Measurements from ENCODE around the gene KCTD11. TPM values are rescaled to one million over a fixed set of nuclear protein-coding genes. Genes with fewer than 3 reads are reported as not detected.

The KCTD11 gene
- total and polyA plus RNA-seq, 4 donors = 0.39 to 3.5 (median 1.4) TPM

DNA sequence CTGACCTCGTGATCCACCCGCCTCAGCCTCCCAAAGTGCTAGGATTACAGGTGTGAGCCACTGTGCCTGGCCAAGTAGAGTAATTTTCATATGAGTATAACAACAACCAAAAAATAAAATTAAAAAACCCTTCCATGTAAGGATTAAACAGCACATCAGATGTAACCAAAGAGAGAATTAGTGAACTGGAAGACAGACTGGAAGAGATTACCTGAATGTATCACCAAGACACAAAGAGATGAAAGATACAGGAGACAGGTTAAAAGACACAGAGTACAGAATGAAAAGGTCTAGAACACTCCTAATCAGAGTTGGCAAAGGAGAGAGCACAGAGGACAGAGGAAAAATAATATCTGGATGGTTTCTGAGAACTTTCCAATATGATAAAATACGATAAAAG lies 27.2 kb downstream of the KCTD11 start:
- Histone ChIP-seq H3K9me3 (ENCODE audit: control insufficient read depth in 4 of 4, low read length in 3 of 4) (no peaks in the 10 kb centered on the region), H3K4me1 (ENCODE audit: control insufficient read depth in 4 of 4, insufficient read depth in 4 of 4, low read length in 3 of 4) (peaks cover 6 to 18% (median 12%) of the 10 kb centered on the region in 4 donors), H3K36me3 (ENCODE audit: control insufficient read depth in 4 of 4, insufficient read depth in 3 of 4, low read depth in 1 of 4, low read length in 3 of 4) (no peaks in the 10 kb centered on the region), H3K27me3 (ENCODE audit: control insufficient read depth in 4 of 4, insufficient read depth in 4 of 4, low read length in 3 of 4) (peaks cover 0 to 3% (median 0%) of the 10 kb centered on the region in 4 donors), H3K4me3 (ENCODE audit: low read depth in 1 of 3, low read length in 3 of 3) (no peak overlapping the region), H3K27ac (ENCODE audit: low read depth in 1 of 2, low read length in 2 of 2) (no peak overlapping the region), H3K9ac (ENCODE audit: low read depth in 1 of 2, low read length in 2 of 2) (no peak overlapping the region)
- WGBS = 91% methylated on average over 3 of the region's 3 CpGs
- TF ChIP-seq, protein P1, sequence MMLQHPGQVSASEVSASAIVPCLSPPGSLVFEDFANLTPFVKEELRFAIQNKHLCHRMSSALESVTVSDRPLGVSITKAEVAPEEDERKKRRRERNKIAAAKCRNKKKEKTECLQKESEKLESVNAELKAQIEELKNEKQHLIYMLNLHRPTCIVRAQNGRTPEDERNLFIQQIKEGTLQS (IDR thresholded peaks at IDR 0.05) = no peak
- TF ChIP-seq GABPA (IDR thresholded peaks at IDR 0.05 in 1 of 2, conservative IDR thresholded peaks at IDR 0.05 in 1 of 2) (no peak), TAF1 (conservative IDR thresholded peaks at IDR 0.05) (no peak), HNF4G (IDR thresholded peaks at IDR 0.05) (no peak), FOXA2 (IDR thresholded peaks at IDR 0.05) (no peak), NR2F2 (IDR thresholded peaks at IDR 0.05) (no peak)
- TF ChIP-seq, protein P2, sequence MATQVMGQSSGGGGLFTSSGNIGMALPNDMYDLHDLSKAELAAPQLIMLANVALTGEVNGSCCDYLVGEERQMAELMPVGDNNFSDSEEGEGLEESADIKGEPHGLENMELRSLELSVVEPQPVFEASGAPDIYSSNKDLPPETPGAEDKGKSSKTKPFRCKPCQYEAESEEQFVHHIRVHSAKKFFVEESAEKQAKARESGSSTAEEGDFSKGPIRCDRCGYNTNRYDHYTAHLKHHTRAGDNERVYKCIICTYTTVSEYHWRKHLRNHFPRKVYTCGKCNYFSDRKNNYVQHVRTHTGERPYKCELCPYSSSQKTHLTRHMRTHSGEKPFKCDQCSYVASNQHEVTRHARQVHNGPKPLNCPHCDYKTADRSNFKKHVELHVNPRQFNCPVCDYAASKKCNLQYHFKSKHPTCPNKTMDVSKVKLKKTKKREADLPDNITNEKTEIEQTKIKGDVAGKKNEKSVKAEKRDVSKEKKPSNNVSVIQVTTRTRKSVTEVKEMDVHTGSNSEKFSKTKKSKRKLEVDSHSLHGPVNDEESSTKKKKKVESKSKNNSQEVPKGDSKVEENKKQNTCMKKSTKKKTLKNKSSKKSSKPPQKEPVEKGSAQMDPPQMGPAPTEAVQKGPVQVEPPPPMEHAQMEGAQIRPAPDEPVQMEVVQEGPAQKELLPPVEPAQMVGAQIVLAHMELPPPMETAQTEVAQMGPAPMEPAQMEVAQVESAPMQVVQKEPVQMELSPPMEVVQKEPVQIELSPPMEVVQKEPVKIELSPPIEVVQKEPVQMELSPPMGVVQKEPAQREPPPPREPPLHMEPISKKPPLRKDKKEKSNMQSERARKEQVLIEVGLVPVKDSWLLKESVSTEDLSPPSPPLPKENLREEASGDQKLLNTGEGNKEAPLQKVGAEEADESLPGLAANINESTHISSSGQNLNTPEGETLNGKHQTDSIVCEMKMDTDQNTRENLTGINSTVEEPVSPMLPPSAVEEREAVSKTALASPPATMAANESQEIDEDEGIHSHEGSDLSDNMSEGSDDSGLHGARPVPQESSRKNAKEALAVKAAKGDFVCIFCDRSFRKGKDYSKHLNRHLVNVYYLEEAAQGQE (IDR thresholded peaks at IDR 0.05) = no peak
- TF ChIP-seq, protein P3, sequence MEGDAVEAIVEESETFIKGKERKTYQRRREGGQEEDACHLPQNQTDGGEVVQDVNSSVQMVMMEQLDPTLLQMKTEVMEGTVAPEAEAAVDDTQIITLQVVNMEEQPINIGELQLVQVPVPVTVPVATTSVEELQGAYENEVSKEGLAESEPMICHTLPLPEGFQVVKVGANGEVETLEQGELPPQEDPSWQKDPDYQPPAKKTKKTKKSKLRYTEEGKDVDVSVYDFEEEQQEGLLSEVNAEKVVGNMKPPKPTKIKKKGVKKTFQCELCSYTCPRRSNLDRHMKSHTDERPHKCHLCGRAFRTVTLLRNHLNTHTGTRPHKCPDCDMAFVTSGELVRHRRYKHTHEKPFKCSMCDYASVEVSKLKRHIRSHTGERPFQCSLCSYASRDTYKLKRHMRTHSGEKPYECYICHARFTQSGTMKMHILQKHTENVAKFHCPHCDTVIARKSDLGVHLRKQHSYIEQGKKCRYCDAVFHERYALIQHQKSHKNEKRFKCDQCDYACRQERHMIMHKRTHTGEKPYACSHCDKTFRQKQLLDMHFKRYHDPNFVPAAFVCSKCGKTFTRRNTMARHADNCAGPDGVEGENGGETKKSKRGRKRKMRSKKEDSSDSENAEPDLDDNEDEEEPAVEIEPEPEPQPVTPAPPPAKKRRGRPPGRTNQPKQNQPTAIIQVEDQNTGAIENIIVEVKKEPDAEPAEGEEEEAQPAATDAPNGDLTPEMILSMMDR (IDR thresholded peaks at IDR 0.05; ENCODE audit: low read depth, low read length, missing input control) = no peak
- DNase-seq (ENCODE audit: low spot score) = no peak

DNA sequence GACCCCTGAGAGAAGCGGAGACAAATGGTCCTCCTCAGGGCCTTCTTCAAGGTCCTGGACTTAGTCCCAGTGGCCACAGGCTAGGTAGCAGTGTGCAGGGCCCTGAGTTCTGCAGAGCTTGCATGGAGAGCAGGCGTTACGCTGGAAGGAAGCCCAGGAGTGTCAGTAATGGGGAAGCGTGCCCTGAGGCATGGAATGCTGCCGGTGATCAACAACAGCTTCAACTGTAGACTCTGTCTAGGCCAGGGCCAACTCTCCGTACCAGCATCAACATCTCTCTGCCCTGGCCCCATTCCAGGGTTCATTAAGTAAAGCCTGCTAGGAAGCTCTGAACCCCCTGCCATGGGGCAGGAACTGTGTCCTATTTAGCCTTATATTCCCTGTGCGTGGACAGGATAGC lies 28.4 kb downstream of the KCTD11 start:
- peaks cover 6 to 18% (median 12%) of the 10 kb centered on the region in 4 donors for H3K4me1 ChIP-seq (ENCODE audit: control insufficient read depth in 4 of 4, insufficient read depth in 4 of 4, low read length in 3 of 4)
- H3K9me3 ChIP-seq (ENCODE audit: control insufficient read depth in 4 of 4, low read length in 3 of 4) = no peaks in the 10 kb centered on the region
- no peak for DNase-seq (ENCODE audit: low spot score)
- peaks cover 0 to 2% (median 0%) of the 10 kb centered on the region in 4 donors for H3K36me3 ChIP-seq (ENCODE audit: control insufficient read depth in 4 of 4, insufficient read depth in 3 of 4, low read depth in 1 of 4, low read length in 3 of 4)
- peak overlapping the region; percentile 12 to 74 (median 63) for H3K4me3 ChIP-seq (ENCODE audit: low read depth in 1 of 3, low read length in 3 of 3)
- TF ChIP-seq, protein P2 (IDR thresholded peaks at IDR 0.05) = no peak
- no peak for TF ChIP-seq EGR1 (IDR thresholded peaks at IDR 0.05; ENCODE audit: low read depth in 2 of 2)
- no peak for TF ChIP-seq RXRA (IDR thresholded peaks at IDR 0.05)
- no peak for TF ChIP-seq TAF1 (conservative IDR thresholded peaks at IDR 0.05)
- TF ChIP-seq NR2F2 (IDR thresholded peaks at IDR 0.05) = no peak
- TF ChIP-seq, protein P4, sequence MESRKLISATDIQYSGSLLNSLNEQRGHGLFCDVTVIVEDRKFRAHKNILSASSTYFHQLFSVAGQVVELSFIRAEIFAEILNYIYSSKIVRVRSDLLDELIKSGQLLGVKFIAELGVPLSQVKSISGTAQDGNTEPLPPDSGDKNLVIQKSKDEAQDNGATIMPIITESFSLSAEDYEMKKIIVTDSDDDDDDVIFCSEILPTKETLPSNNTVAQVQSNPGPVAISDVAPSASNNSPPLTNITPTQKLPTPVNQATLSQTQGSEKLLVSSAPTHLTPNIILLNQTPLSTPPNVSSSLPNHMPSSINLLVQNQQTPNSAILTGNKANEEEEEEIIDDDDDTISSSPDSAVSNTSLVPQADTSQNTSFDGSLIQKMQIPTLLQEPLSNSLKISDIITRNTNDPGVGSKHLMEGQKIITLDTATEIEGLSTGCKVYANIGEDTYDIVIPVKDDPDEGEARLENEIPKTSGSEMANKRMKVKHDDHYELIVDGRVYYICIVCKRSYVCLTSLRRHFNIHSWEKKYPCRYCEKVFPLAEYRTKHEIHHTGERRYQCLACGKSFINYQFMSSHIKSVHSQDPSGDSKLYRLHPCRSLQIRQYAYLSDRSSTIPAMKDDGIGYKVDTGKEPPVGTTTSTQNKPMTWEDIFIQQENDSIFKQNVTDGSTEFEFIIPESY (IDR thresholded peaks at IDR 0.05) = no peak
- TF ChIP-seq, protein P3 (IDR thresholded peaks at IDR 0.05; ENCODE audit: low read depth, low read length, missing input control) = no peak
- TF ChIP-seq, protein P5, sequence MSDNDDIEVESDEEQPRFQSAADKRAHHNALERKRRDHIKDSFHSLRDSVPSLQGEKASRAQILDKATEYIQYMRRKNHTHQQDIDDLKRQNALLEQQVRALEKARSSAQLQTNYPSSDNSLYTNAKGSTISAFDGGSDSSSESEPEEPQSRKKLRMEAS (IDR thresholded peaks at IDR 0.05) = no peak
- TF ChIP-seq YY1 (IDR thresholded peaks at IDR 0.05) = no peak
- TF ChIP-seq, protein P1 (IDR thresholded peaks at IDR 0.05) = no peak
- TF ChIP-seq GABPA (IDR thresholded peaks at IDR 0.05 in 1 of 2, conservative IDR thresholded peaks at IDR 0.05 in 1 of 2) = no peak
- no peak for TF ChIP-seq FOXA2 (IDR thresholded peaks at IDR 0.05)
- no peak for TF ChIP-seq RAD21 (IDR thresholded peaks at IDR 0.05)
- TF ChIP-seq HNF4G (IDR thresholded peaks at IDR 0.05) = no peak
- 40% methylated on average over 7 of the region's 7 CpGs for WGBS
- H3K9ac ChIP-seq (ENCODE audit: low read depth in 1 of 2, low read length in 2 of 2) = no peak overlapping the region
- H3K27ac ChIP-seq (ENCODE audit: low read depth in 1 of 2, low read length in 2 of 2) = no peak overlapping the region
- peaks cover 0 to 3% (median 0%) of the 10 kb centered on the region in 4 donors for H3K27me3 ChIP-seq (ENCODE audit: control insufficient read depth in 4 of 4, insufficient read depth in 4 of 4, low read length in 3 of 4)

Measured in liver (tissue), 9 donors.